Fibroblast of peridontal ligament (primary cell): ENCODE results near the gene MAGEB3.
"Not testable (repeated sequence)": the region's sequence is repeated elsewhere in the genome, so short reads cannot be mapped to it uniquely, and the experiment has no call there.

Experiments used
- DNase-seq: peaks from one replicate; pipeline ENCODE4 v3.0.0-alpha.2; 2010; ENCODE audit errors: extremely low read depth

Gene MAGEB3, protein sequence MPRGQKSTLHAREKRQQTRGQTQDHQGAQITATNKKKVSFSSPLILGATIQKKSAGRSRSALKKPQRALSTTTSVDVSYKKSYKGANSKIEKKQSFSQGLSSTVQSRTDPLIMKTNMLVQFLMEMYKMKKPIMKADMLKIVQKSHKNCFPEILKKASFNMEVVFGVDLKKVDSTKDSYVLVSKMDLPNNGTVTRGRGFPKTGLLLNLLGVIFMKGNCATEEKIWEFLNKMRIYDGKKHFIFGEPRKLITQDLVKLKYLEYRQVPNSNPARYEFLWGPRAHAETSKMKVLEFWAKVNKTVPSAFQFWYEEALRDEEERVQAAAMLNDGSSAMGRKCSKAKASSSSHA

DNA sequence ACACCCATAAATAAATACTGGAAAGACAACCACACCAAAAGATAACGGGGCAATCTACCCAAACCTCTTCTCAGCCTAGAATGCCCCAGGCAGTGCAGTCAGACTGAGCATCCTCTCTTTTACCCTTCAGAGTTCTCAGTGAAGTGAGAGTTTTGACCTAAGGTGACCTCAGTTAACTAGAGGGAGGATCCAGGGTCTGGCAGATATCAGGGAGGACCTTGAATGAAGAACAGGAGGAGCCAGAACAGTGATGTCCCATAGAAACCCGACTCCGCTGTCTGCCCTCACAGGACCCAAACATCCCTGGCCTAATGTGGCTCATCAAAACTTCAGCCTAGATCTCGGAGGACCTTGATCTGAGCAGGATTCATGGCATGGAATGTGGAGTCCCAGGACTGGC is at the start of gene MAGEB3:
Gene MAGEB3, plus strand, starts transcription at position 263 of the 400 bp plus-strand sequence. CDS start 5,268 bp downstream, outside the sequence.
- DNase-seq, result no peak

DNA sequence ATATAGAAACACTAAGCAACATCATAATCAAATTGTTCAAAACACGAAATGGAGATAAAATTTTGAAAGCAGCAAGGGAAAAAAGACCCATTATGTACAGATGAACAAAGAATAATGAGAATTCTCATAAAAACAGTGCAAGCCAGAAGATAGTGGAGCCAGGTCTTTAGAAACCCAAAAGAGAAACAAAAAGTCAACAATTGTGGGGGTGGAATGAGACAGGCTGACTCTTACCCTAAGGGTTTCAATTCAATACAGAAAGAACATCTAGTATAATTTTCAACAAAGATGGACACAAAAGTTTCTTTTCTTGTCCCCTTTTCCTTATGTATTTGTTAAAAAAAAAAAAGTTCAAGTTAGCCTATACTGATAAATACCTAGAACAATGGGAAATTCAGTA is 49.1 kb upstream of the MAGEB3 start:
- DNase-seq, result no peak

DNA sequence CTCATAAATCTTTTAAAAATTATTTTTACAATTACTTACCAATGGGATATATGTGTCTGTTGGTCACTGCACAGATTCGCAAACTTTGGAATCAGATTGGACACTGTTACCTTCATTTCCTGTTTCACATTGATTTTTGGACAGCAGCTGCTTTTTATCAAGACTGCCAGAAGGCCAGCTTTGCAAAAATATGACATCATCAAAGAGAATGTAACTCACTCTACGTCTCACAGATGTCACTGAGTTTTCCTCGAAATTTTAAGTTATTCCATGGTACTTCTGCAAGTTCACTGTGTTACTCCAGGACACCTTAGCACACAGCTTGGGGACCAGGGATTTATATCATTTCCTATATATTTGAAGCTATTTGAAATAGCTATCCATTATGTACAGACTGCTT is 46.9 kb upstream of the MAGEB3 start:
- no peak for DNase-seq

DNA sequence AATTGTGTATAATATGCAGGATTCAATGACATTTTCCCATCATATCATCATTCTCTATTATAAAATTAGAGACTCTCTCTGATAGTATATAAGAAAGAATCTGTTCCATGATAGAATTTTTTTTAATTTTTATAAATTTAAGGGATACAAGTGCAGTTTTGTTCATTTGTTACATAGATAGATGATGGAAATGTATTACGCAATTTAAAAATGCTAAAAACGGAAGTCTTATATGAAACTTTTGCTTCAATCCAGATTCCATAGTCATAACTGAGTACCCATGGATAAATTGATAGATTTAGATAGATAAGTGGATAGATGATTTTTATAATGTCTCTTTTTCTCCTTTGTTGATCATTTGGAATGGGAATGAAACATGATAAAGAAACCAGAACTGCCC is 40.0 kb upstream of the MAGEB3 start:
- DNase-seq, result no peak

DNA sequence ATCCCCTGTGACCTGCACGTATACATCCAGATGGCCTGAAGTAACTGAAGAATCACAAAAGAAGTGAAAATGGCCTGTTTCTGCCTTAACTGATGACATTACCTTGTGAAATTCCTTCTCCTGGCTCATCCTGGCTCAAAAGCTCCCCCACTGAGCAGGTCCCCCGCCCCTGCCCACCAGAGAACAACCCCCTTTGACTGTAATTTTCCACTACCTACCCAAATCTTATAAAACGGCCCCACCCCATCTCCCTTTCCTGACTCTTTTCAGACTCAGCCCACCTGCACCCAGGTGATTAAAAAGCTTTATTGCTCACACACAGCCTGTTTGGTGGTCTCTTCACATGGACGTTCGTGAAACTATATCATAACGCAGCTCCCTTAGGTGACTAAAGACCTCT is 36.5 kb upstream of the MAGEB3 start:
- DNase-seq, result not testable (repeated sequence)

DNA sequence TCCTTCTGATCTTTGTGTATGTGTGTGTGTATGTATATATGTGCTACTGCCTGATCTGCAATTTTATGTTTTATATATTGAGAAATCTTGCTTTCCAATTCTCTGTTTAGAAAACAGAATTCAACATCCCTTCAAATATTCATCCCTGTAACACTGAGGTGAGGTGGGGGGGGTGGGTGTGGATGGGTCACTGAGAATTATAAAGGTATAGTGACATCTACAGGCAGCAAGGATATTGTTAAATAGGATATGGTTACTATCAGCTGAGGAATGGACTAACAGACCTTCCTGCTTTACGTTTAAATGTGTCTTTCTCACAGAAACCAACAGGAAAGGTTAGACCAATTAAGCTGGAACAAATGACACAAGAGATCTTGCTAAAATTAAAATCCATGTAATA is 34.1 kb upstream of the MAGEB3 start:
- DNase-seq, result no peak

DNA sequence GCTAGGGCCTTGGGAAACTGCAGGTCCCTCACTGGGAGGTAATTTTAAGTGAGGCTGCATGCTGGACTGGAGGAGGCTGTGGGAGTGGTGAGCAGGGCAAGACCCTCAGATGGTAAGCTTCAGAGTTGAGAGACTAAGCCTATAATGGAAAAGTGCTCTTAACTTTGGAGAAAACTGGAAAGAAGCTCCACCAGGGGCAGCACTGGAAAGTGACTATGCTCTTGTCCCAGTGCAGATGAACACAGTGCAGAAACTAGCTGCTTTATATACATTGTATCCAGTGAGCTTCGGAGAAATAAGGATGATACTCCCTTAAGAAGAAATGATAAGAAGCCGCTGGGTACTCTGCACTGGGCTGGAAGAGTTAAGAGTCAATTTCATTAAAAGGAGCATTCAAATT is 18.3 kb upstream of the MAGEB3 start:
- no peak for DNase-seq

DNA sequence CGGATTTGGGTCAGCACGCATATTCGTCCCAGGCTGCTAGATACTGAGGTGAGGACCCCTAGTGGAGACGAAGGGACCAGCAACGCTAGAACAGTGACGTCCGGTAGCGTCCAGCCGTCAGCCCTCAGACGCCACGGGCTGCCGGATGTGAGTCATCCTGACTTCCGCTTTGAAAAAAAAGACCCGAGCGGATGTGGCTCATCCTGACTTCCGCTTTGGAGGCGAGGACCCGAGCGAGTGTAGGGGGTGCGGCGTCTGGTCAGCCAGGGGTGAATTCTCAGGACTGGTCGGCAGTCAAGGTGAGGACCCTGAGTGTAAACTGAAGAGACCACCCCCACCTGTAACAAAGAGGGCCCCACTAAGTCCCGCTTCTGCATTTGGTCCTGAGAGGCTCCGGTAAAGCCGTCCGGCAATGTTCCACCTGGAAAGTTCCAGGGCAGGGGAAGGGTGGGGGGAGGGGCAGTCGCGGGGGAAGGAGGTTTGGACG is 15.1 kb upstream of the MAGEB3 start, which contains the start of gene MAGEB2:
Gene MAGEB2, plus strand, starts transcription at position 207 of the 487 bp plus-strand sequence. CDS start 3,018 bp downstream, outside the sequence.
- DNase-seq, result no peak

DNA sequence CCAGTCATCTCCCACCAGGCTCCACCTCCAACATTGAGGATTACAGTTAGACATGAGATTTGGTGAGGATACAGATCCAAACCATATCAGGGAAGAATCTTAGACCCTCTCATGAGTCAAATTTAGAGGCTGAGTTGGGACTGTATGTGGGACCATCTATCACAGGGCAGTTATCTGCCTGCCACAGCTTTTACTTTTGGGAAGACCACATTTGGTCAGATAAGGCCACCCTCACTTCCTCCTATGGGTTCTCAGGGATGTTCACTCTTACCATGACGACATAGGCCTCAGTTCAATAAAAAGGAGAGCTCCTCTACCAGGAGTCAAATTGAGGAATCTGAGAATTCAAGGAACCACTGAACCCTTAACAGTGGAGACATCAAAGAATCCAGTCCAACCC is 13.0 kb upstream of the MAGEB3 start:
- DNase-seq, result no peak

DNA sequence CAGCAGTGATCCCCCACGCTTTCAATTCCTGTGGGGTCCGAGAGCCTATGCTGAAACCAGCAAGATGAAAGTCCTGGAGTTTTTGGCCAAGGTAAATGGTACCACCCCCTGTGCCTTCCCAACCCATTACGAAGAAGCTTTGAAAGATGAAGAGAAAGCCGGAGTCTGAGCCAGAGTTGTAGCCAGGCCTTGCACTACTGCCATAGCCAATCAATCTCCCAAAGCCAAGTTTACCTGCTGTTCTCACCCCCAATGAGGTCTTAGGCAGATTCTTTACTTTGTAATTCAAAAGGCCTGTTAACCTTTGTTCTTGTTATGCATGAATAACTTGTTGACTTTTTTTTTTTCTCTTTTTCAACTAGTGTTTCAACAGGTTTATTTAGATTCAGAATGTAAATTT is 11.1 kb upstream of the MAGEB3 start:
- DNase-seq, result no peak

DNA sequence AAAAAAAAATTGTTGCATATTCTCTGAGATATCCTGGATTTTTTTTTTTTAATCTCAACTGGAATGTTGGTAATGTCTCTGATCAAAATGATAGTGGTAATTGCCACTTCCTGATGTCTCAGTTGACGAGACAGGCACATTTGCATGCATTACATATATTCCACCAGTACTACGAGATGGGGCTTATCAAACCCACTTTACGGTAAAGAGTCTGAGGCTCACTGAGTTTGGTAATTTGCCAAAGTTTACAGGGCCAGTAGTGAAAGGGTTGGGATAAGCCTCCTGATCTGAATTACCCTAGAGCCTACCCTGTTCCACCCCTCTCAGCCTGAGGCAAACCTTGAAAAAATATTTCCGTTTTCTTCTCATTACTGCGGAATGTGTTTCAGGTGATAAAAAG is 9.8 kb upstream of the MAGEB3 start:
- no peak for DNase-seq

DNA sequence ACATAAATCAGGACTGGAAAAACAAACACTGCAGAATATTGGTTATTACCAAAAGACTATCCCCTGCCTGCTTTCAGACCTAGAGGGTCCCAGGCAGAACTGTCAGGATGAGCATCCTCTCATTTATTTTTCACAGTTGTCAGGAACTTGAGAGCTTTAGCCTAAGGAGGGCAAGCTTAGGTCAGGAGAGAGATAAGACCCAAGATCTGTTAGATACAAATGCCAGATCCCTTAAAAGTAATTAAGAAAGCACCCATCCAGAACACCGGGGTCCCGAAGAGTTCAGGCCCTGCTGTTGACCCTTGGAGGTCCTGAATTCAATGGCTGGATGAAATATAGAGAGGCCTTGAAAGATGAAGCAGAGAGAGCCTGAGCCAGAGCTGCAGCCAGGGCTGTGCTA is 5.9 kb upstream of the MAGEB3 start:
- DNase-seq, result no peak

DNA sequence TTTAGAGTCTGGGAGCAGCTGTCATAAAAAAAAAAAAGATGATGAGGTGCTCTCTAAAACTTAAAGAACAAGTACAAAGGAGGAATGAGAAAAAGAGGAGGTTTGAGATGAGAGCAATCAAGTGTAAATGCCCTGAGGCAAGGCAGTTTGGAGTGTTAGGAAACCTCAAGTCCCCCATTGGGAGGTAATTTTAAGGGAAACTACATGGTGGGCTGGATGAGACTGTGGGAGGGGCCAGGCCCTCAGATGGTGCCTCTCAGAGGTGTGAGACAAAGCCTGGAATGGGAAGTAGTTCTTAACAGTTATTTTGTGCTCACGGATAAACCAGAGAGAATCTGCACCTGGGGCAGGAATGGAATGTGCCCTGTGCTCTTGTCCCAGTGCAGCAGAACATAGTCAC is 1.9 kb upstream of the MAGEB3 start:
- no peak for DNase-seq

DNA sequence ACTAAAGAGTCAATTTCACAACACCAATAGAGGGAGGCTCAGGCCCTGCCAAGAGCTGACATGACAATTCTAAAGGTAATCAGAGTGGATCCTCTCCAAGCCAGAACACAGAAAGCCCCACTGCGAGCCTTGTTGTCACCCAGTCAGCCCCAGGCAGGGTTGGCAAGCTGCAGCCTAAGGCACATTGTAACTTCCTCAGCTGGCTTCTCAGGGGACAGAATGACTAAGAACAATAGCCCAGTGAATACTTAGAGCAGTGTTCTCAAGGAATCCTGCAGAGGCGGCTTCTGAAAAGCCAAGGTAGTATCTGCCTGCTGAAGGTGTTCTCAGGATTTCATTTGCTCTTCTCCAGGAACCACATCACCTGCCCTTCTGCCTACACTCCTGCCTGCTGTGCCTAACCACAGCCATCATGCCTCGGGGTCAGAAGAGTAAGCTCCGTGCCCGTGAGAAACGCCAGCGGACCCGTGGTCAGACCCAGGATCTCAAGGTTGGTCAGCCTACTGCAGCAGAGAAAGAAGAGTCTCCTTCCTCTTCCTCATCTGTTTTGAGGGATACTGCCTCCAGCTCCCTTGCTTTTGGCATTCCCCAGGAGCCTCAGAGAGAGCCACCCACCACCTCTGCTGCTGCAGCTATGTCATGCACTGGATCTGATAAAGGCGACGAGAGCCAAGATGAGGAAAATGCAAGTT is 11.4 kb downstream of the MAGEB3 start, which contains the start of gene MAGEB4:
Gene MAGEB4, plus strand, starts transcription at position 277 of the 692 bp plus-strand sequence. Its CDS starts 136 bp downstream, at position 413.
- no peak for DNase-seq

DNA sequence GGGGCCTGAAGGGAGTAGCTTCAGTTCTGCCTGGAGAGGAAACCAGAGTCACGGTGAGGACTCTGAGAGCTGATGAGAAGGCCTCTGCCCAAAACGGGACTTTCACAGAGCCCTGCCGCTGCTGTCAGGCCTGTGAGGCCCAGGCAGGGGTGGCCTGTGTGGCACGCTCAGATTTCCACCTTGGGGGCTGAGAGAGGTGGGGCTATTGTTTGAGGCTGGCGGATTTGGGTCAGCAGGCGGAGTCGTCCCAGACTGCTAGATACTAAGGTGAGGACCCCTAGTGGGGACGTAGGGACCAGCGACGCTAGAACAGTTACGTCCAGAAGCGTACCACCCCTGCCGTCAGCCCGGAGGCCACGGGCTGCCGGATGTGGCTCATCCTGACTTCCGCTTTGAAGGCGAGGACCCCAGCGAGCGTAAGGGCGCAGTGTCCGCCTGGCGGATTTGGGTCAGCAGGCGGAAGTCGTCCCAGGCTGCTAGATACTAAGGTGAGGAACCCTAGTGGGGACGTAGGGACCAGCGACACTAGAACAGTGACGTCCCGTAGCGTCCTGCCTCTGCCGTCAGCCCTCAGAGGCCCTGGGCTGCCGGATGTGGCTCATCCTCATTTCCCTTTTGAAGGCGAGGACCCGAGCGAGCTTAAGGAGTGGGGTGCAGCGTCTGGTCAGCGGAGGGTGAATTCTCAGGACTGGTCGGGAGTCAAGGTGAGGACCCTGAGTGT is 16.5 kb downstream of the MAGEB3 start, which contains the start of gene MAGEB1:
Gene MAGEB1, plus strand, starts transcription at position 378 of the 721 bp plus-strand sequence. CDS start 3,348 bp downstream, outside the sequence.
- no peak for DNase-seq

DNA sequence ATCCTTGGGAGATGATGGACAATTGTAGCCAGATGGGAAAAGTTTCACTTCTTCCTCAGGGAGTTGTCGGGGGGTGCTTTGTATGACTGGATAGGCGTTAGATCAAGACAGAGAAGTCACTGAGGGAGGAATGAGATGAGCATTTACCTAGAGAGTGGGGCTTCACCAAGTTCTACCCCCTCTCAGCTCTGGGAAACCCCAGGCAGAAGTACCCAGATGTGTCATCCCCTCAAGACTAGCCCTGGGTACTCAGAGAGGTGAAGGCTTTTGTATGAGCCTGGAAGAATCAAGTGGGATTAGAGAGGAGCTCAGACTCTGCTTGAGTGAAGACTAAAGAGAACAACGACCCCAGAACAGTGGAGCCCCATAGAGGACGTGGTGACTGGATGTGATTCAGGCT is 18.4 kb downstream of the MAGEB3 start:
- no peak for DNase-seq

DNA sequence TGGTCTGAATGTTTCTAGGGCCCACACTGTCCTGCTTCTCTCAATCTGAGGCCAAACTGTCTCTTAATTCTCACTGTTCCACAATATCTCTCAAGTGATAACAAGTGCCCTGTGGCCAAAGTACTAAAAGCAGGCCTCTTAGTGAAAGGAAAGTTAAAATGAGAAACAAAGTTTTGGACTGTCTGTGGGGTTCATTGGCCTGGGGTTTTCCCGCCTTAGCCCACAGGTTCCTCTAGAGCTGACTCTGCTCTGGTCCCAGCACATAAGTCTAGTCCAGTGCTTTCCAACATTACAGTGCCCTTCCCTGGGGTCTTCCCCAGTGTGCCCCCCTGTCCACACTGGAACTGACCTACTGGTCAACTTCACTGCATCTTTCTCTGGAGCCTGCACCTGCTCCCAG is 22.8 kb downstream of the MAGEB3 start:
- DNase-seq, result no peak

DNA sequence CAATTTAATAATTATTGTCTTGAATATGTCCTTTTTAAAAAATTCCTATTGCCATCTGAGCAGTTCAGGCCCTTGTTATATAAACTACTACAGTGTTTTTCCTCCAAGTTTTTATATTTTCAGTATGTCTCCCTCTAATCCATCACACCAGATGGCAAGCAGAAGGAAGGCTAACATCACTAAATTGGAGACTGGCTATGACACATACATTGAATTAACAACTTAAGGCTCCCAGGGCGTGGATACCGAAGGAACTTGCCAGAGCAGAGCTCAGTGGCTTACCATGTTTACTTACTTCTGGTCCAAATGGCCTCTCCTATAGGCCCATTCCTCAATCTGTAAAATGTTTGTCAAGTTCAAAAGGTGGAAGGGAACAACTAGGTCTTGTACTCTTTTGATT is 29.5 kb downstream of the MAGEB3 start:
- DNase-seq, result no peak

DNA sequence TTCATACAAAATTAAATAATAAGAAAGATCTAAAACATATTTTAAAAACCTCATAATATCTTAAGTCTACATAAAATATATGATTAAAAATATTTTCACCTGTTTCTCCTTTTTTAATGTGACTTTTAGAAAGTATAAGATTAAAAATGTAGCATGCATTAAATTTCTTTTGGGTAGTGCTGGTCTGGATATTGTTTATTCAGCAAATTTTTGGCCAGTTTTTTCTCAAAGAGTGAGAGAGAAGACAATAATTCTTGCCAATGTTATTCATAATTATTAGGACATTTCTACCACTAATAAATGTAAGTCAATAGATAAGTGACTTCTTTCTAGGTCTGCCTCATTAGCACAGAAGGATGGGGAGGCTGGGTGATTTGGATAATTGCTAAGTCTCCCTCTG is 30.6 kb downstream of the MAGEB3 start:
- DNase-seq, result no peak

DNA sequence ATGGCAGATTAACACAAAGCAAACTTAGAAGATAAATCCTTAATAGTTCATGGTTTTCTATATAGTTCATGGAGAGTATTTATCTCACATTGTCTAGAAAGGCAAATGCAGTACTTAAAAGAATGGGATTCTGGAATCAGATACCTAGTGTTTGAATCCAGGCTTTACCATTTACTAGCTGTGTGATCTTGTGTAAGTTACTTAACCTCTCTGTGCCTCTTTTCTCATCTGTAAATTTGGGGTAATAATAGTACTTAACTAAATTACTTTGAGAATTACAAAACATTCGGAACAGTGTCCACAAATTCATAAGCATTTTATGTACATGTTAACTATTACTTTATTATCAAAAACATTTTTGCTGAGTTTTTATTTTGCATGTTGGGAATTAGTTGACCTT is 32.3 kb downstream of the MAGEB3 start:
- no peak for DNase-seq

DNA sequence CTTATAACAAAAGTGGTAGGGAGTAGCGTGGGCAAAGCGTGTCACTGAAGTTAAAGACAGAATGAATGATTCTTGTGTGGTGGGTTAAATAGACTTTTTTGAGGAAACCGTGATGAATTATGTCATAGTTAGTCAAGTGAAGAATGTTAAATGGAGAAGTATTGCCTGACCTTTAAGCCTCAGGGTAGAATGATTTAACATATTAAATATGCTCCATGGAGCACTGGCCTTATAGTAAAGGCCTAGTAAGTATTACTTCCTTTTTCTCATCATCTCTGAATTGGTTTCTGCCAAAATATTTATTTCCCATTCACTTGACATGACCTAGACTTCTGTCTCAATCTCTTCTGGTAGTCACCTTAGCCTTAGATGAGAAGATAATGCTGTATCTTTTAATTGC is 40.2 kb downstream of the MAGEB3 start:
- DNase-seq, result no peak

DNA sequence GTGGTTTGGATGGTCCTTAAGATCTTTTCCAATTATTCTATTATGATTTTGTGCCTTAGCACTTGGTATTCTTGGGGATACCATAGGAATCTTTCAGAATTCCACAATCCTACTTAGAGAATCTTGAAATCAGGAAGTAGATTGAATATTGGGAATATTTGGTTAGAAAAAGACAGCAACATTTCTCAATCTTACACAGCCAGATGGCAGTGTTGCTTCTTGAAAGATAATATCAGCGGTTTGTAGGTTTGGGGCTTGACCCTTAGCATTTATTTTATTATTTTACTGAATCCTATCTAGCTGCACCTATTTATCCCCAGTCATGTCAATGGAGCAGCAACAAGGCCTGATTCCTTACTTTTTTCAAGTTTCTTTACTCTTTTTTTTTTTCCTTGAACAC is 45.0 kb downstream of the MAGEB3 start:
- DNase-seq, result peak; percentile 57
